GM13977 (cell line): ENCODE measurements around the gene PREX1.

Experiments
- DNase-seq: peaks from one replicate; pipeline ENCODE4 v3.0.0; 2012; ENCODE audit warnings: low spot score
- in situ Hi-C: fragments of 300-500 bp; cut with MboI; formaldehyde crosslinking; loops from one replicate; pipeline ENCODE4 v1.12.0; 2022; ENCODE audit warnings: low sequenced_read_pairs, low pct_unique_long_range_greater_than_20kb, mixed read lengths, inconsistent platforms; ENCODE audit not compliant: unreplicated experiment
- TF ChIP-seq, protein P1 (sequence below): IDR thresholded peaks from 2 replicates; pipeline ENCODE4 v1.5.1; 2012; ENCODE audit warnings: mild to moderate bottlenecking, control low read depth; ENCODE audit not compliant: insufficient read depth; ENCODE audit errors: extremely low read depth, missing control alignments

The PREX1 gene

GRCh38 chr20:48673507-48673906 lies 154.3 kb downstream of the PREX1 start:
- DNase-seq: no peak
- TF ChIP-seq, protein P1, sequence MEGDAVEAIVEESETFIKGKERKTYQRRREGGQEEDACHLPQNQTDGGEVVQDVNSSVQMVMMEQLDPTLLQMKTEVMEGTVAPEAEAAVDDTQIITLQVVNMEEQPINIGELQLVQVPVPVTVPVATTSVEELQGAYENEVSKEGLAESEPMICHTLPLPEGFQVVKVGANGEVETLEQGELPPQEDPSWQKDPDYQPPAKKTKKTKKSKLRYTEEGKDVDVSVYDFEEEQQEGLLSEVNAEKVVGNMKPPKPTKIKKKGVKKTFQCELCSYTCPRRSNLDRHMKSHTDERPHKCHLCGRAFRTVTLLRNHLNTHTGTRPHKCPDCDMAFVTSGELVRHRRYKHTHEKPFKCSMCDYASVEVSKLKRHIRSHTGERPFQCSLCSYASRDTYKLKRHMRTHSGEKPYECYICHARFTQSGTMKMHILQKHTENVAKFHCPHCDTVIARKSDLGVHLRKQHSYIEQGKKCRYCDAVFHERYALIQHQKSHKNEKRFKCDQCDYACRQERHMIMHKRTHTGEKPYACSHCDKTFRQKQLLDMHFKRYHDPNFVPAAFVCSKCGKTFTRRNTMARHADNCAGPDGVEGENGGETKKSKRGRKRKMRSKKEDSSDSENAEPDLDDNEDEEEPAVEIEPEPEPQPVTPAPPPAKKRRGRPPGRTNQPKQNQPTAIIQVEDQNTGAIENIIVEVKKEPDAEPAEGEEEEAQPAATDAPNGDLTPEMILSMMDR: no peak
- in situ Hi-C loops: no loop called here

- in situ Hi-C loops: no loop called here
- no peak for DNase-seq
- TF ChIP-seq, protein P1: no peak
Observed at GRCh38 chr20:48672324-48672723, 155.5 kb downstream of the PREX1 start.

- in situ Hi-C loops: no loop called here
- DNase-seq: no peak
- TF ChIP-seq, protein P1: no peak
Observed at GRCh38 chr20:48671141-48671540, 156.7 kb downstream of the PREX1 start.

- TF ChIP-seq, protein P1: no peak
- in situ Hi-C loops: no loop called here
- DNase-seq: no peak
Observed at GRCh38 chr20:48669946-48670605, 157.7 kb downstream of the PREX1 start.

GRCh38 chr20:48668451-48668946 lies 159.3 kb downstream of the PREX1 start:
- TF ChIP-seq, protein P1: no peak
- in situ Hi-C loops: no loop called here
- DNase-seq: no peak

GRCh38 chr20:48667889-48668413 lies 159.8 kb downstream of the PREX1 start:
- in situ Hi-C loops: no loop called here
- no peak for DNase-seq
- TF ChIP-seq, protein P1: no peak
